ENCODE data around the gene LAMC1. TPM values are rescaled to one million over a fixed set of nuclear protein-coding genes. Genes with fewer than 3 reads are reported as not detected.

LAMC1 gene
- polyA plus RNA-seq (2013, experiment 1 of 2; ENCODE audit: insufficient read length): 290 TPM
- polyA plus RNA-seq (2013, experiment 2 of 2; ENCODE audit: insufficient read length): 260 TPM

DNA sequence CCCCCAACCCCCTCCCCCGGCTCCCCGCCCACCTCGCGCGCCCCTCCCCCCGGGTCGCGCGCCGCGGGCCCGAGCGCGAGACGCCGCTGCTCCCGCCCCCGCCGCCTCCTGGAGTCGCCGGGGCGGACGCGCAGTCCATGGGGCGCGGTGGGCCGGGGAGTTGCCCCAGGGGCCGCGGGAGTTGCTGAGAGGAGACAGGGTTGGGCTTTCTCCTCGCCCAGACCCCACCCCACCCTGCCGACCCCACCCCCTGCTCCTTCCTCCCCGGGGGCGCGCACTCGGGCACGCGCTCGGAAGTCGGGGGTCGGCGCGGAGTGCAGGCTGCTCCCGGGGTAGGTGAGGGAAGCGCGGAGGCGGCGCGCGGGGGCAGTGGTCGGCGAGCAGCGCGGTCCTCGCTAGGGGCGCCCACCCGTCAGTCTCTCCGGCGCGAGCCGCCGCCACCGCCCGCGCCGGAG, at the start of gene LAMC1:
LAMC1 (plus strand) TSS at position 275 of the 455 bp plus-strand sequence. CDS start 297 bp downstream, outside the sequence.
- peak; percentile 88 for DNase-seq

DNA sequence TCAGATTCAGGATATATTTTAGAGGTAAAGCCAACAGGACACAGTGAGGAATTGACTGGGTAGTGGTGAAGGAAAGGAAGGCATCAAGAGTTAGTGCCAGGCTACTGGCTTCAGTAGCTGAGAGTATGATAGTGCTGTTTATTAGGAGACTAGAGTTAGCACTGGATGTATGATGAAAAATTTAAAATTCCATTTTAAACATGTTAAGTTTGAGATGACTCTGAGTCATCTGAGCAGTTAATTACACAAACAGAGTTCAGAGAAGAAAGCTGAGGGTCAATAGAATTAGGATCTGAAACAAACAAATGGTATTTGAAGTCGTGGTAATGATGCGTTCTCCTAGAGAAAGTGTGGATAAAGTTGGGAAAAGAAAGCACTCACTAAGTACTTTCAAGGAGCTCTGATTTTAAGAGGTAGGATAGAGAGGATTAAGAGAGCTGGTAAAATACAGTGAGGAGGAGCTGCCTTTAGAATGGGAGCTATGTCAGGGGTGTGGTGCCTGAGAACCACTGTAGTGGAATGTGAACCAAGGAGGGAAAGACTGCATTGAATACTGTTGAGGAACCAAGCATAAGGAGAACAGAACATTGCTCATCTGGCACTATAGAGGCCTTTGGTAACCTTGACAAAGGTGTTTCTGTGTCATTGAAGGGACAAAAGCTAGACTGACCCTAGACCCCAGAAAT, 48.6 kb upstream of the LAMC1 start:
- no peak for DNase-seq

DNA sequence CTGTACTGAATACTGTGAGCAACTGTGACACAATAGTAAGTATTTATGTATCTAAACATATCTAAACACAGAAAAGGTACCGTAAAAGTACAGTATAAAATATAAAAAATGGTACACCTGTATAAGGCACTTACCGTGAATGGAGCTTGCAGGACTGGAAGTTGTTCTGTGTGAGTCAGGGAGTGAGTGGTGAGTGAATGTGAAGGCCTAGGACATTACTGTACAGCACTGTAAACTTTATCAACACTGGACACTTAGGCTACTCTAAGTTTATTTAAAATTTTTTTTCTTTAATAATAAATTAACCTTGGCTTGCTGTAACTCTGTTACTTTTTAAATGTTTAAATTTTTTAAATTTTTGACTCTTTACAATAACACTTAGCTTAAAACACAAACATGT, 45.7 kb upstream of the LAMC1 start:
- no peak for DNase-seq

DNA sequence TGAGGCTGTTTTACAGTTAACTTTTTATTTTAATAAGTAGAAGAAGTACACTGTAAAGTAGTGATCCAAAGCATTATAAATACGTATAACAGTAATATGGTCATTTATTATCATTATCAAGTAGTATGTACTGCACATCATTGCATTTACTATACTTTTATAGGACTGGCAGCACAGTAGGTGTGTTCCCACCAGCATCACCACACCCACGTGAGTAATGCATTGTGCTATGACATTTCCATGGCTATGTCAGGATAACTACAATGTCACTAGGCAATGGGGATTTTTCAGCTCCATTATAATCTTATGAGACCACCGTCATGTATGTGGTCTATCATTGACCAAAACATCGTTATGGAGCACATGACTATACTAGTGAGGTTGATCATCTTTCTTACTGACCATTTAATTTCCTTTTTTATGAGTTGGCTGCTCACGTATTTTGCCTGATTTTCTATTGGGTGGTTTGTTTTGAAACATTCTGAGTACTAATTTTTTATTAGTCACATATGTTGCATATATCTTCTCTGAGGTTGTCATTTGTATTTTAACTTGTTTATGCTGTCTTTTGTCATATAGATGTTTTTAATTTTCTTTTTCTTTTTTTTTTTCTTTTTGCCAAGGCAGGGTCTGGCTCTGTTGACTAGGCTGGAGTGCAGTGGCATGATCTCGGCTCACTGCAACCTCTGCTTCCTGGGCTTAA, 44.9 kb upstream of the LAMC1 start:
- DNase-seq: no peak

DNA sequence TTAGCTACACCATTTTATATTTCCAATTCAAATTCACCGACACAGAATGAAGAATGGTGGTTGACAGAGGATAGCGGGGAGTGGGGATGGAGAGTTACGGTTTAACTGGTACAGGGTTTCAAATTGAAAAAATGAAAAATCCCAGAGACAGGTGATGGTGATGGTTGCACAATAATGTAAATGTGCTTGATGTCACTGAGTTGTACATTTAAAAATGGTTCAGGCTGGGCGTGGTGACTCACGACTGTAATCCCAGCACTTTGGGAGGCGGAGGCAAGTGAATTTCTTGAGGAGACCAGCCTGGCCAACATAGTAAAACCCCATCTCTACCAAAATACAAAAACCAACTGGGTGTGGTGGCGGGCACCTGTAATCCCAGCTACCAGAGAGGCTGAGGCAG, 39.1 kb upstream of the LAMC1 start:
- DNase-seq: no peak

DNA sequence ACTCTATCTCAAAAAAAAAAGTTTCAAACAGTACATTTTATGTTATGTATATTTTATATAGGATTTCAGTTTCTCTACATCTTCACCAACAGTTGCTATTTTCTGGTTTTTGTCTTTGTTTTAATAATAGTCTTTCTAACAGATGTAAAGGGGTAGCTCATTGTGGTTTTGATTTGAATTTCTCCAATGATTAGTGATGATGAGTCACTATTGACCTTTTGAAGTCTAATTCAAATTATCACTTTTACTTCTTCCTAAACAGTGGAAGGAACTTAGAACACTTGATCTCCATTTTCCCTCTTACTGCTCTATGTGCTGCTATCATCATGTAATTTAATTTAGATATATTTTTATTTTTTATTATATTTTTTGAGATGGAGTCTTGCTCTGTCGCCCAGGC, 38.6 kb upstream of the LAMC1 start:
- DNase-seq: no peak

DNA sequence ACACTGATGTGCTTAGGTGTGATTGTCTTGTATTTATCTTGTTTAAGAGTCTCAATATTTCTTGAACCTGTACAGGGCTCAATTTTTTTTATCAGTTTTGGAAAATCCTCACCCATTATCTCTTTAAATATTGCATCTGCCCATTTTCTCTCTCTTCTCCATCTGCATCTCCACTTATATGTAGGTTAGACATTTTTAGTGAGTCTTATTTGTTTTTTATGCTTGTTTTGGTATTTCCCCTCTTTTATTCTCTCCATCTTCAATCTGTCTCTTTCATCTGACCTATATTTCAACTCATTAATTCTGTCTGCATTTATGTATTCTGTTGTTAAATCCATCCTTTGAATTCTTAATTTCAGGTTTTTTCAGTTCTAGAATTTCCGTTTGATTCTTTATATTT, 37.3 kb upstream of the LAMC1 start:
- DNase-seq: no peak

DNA sequence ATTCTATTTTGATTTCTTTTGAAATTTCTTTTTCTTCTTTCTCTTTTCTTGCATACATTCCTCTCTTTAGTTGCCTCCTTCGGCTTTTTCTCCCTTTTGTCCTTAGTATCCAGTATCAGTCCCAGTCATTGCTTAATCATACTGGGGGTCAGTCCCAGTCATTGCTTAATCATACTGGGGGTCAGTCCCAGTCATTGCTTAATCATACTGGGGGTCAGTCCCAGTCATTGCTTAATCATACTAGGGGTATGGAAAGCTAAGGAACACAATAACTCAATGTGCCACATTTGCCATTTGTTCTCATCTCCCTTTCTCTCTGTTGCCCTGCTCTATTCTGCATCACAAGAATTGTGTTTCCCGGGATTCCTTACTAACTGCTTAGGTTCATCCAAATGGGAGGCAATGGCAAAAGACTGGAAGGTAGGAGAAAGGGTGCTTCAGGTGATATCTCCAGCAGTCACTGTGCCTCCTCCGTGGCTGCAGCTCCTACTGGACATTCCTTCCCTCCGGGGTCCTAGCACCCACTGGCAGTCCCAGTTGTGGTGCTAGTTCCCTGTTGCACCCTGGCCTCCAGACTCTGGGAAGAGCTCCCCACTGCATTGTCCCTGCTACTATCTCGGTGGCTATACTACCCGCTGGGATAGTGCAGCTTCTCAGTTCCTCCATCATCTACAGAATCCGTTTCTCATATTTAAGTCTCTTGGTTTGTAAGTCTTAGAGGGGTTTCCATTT, 32.6 kb upstream of the LAMC1 start:
- no peak for DNase-seq

DNA sequence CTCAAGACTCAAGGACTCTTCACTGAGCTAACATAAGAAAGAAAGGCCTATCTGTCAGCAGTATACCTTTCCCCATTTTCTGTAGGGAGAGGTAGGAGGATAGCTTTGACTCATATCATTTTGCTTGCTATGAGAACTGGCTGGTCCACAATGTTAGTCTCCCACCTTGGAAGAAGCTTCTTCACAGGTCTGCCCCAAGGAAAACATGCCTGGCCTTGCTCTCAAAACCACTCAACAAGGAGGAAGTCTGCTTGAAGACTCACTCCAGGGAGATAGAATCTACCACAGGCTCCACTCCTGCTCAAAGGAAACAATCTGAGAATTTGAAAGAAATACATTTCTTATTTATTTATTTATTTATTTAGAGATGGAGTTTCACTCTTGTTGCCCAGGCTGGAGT, 29.5 kb upstream of the LAMC1 start:
- no peak for DNase-seq

DNA sequence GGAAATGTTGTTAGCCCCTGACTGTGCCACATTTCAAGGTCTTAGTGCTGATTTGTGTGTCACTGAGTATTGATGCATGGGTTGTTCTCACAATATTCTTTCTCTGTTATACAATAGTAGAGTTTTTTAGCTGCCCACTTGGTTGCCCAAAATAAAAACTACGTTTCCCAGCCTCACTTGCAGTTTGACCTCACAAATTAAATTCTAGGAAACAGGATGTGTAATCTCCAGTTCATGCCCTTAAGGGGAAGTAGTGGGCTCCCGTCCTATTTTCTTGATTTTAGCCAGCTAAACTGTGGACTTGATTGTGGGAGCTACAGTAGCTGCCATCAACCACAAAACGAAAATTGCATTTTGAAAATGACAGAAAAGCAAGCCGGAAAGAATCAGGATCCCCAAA, 27.3 kb upstream of the LAMC1 start:
- DNase-seq: no peak

DNA sequence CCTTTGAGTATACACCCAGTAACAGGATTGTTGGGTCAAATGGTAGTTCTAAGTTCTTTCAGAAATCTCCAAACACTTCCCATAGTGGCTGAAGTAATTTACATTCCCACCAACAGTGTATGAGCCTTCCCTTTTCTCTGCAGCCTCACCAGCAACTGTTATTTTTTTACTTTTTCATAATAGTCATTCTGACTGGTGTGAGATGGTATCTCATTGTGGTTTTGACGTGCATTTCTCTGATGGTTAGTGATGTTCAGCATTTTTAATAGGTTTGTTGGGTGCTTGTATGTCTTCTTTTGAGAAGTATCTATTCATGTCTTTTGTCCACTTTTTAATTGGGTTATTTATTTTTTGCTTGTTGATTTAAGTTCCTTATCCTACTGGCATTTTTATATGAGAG, 26.4 kb upstream of the LAMC1 start:
- DNase-seq: no peak

DNA sequence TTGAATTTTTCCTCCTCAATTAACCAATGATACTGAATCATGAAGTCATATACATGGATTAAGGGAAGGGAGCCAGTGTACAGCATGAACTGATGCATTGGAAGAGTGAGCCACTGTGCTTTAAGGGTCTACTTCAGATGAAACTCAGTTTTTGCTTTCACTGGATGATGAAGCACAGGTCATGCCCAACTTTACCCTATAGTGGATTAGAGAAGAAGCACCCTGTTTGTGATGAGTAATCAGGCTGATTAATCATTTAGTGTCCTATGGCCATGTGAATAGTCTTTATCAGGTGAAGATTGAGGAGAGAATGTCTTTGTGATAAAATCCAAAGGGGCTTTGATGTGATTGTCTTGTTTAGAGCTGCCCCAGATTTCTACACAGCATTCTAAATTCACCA, 24.7 kb upstream of the LAMC1 start:
- no peak for DNase-seq

DNA sequence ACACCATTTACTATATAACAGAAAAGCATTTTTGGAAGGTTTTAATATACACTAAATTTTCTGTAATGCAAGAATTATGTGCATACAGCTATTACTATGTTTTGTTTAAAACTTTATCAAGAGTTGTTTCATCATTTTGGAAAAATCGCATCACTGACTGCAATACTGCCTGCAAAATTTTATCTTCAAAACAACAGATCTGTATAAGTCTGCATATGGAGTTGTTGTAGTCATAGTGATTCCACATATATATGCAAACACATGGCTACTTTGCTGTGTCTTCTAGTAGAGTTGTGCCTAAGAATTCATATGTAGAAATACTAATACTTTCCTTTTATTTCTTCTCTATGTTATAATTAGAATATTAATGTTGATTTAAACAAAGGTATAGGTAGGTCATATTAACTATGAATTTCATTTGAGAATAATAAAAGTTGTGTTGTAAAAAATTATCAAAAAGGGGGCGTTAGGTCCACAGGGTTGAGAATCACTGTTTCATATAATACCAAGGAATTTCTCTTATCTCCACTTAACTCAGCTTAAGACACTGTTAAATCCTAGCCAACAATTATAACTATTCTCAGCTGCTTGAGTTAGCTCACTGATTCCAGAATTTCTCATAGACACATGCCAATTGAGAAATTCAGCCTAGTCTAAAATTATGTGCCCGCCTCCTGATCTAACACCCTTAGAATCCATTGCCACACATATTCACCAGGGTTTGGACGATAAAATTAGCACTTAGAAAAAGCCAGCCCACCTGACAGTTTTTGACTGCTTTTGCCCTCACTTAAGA, 22.9 kb upstream of the LAMC1 start:
- DNase-seq: no peak

DNA sequence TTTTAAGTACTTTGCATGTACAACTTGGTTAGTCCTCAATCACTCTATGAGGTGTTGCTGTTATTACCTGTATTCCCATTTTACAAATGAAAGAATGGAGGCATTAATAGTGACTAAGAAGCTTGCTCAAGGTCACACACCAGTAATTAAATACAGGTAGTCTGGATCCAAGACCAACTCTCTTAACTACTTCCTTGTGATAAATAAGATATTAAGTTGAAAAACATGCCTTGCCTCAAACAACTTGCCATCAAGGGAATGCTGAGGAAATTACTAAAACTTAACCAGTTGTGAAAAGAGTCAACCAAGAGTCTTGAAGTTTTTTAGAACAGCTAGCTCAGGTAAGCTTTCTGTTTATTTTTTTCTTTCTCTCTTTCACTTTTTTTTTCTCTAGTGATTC, 21.0 kb upstream of the LAMC1 start:
- DNase-seq: no peak

DNA sequence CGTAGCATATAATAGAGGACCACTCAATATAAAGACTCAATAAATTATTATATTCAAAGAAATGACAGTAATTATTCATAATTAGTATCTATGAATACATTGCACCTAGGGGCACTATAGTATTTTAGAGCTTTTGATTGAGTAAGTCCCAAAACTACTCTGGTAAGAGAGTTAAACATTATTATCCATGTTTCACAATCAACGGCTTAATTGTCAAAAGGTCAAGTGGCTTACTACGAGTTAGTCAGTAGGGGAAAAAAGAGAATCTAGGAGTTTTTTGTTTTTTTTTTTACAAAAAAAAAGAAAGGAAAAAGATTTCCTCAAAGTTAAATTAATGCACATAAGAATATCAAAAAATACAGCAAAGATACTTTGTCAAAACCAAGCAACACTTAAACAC, 20.4 kb upstream of the LAMC1 start:
- no peak for DNase-seq

DNA sequence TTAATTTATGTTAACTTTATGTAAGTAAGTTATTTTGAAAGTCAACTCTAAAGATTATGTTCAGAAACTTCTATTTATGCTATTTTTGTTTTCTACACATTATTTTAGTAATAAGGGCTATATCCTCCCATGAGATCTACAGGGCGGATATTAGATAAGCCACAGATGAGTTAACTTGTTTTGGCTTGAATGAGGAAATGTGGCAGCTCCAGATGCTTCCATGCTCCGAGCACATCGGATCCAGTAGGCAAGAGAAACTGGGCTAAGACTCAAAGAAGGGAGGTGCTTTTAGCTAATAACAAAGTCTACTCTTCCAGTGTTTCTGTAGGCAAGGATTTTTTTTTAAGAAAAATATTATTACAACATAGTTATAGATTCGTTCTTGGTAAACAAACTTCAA, 20.0 kb upstream of the LAMC1 start:
- DNase-seq: no peak

DNA sequence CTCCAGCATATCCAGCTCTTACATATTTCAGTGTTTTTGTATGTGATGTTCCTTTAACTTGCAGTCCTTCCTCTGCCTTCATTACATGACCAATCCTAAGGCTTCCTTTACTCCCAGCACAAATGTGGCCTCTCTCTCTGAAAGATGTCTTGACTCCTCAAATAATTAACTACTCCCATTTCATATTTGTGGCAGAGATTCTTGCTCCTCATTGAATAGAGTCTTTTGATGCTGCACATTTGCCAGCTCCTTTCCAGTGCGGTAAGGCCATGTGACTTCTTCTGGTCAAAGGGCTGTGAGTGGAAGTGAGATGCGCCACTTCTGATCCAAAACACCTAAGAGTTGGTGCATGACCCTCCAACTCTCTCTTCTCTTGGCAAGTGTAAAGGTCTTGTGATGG, 19.1 kb upstream of the LAMC1 start:
- no peak for DNase-seq

DNA sequence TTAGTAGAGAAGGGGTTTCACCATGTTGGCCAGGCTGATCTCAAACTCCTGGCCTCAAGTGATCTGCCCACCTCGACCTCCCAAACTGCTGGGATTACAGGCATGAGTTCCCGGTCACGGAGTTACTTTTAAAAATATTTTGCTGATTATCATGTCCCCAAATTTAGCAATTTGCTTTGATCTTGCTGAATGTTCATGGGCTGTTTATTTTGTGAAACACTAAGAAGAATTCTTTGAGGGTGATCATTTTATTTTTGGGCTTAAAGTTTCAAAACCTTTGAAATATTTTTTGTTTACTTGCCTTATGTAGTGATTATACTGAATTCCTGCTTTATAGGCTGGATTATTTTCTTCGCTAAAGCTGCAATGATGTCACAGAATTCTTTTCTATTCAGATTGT, 11.4 kb upstream of the LAMC1 start:
- DNase-seq: no peak

DNA sequence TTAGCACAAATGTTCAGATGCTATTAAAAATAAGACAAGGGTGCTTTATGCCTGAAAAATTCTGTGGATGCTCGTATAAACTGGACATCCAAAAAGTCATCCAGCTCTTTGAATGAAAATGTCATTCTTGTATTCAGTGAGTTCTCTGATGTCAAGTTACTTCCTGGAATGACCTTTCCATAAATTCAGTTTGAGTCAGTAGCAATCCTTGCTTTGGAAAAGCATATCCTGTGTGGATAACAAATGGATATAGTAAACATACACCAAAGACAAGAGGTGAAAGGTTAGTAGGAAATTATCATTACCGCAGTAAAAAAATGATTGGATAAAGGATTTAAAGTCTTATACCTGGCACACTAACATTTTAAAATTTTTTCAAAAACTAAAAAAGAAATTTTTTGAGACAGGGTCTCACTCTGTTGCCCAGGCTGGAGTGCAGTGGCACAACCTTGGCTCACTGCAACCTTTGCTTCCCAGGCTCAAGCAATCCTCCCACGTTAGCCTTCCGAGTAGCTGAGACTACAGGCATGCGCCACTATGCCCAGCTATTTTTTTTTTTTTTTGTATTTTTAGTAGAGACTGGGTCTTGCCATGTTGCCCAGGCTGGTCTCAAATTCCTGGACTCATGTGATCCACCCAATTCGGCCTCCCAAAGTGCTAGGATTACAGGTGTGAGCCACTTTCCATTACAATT, 10.8 kb upstream of the LAMC1 start:
- no peak for DNase-seq

DNA sequence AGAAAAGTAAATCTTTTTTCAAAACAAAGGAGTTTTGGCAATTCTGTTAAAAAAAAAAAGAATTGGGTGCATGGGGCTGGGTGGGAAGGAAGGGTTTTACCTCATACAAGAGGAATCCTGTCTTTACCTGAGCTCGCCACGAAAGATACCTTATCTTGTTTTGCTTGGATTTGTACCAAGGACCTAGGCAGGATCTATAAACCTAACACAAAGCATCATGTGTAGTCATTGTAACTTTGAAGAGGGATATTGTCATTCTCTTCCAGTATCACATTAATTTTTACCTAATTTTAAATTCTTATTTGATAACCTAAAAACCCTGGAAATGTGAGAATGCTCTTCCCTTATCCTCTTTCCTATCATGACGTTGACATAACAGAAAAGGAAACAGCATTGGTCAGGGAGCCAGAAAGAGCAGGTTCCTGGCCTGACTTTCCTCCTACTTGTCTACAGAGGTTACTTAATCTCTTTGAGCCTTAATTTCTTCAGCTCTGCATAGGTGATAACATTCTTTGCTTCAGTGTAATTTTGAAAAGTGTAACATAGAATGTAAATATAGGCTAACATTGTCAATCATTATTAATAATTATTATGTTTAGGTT, 4.0 kb upstream of the LAMC1 start:
- DNase-seq: no peak

DNA sequence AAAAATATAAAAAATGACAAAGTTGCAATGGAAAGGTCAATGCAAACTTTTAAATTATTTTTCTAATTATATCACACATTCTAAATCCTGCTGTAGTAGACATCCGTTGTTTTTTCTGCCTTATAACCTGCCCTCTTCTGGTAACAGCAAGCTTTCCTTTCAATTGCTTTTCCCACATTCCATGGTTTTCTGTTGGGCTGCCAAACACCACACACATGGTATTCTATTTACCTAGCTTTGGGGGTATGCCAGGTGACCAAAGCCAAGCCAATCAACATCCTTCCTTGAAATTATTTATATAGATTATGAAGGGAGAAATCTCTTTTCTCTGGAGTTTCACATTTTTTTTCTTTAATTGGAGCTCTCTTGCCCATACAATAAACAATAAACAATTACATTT, 3.4 kb upstream of the LAMC1 start:
- DNase-seq: peak; percentile 44

Measured in fibroblast of skin of abdomen (primary cell).